GM23338 (cell line): ENCODE data around the gene FGF4. TPM values are rescaled to one million over a fixed set of nuclear protein-coding genes. Genes with fewer than 3 reads are reported as not detected.

ENCODE experiments used
- ATAC-seq: fragments of 200-7000 bp; cut with Tn5 transposase; 3 replicates; pipeline ENCODE4 v1.9.1; 2020
- DNase-seq: peaks from one replicate; pipeline ENCODE4 v3.0.0-alpha.2; 2015; ENCODE audit warnings: low spot score
- H2AFZ ChIP-seq: fragments of 200-600 bp; sonication (generic); 2 replicates; pipeline ENCODE4 v1.8.0; 2016; ENCODE audit warnings: antibody characterized with exemption, mild to moderate bottlenecking, moderate library complexity
- H3F3A ChIP-seq: fragments of 200-600 bp; sonication (generic); replicated peaks from 2 replicates; pipeline ENCODE4 v1.8.0; 2017; ENCODE audit warnings: antibody characterized with exemption, mixed run types, low read depth
- H3K27ac ChIP-seq: fragments of 200-600 bp; sonication (generic); 2 replicates; pipeline ENCODE4 v1.6.1; 2016; ENCODE audit warnings: low read depth
- H3K27me3 ChIP-seq: fragments of 200-600 bp; sonication (generic); 2 replicates; pipeline ENCODE4 v1.8.0; 2016; ENCODE audit warnings: mild to moderate bottlenecking, mixed run types, moderate library complexity; ENCODE audit not compliant: insufficient read depth
- H3K36me3 ChIP-seq: fragments of 200-600 bp; sonication (generic); 2 replicates; pipeline ENCODE4 v1.8.0; 2016; ENCODE audit warnings: mild to moderate bottlenecking; ENCODE audit not compliant: insufficient read depth
- H3K4me1 ChIP-seq: fragments of 200-600 bp; sonication (generic); 2 replicates; pipeline ENCODE4 v1.8.0; 2016; ENCODE audit warnings: mild to moderate bottlenecking, moderate library complexity; ENCODE audit not compliant: insufficient read depth
- H3K4me2 ChIP-seq: fragments of 200-600 bp; sonication (generic); 2 replicates; pipeline ENCODE4 v1.7.1; 2017; ENCODE audit warnings: mixed run types
- H3K4me3 ChIP-seq: fragments of 200-600 bp; sonication (generic); 2 replicates; pipeline ENCODE4 v1.6.1; 2016; ENCODE audit warnings: mixed run types
- H3K79me2 ChIP-seq: fragments of 200-600 bp; sonication (generic); replicated peaks from 2 replicates; pipeline ENCODE4 v1.8.0; 2017; ENCODE audit warnings: mild to moderate bottlenecking; ENCODE audit not compliant: insufficient read depth
- H3K9me2 ChIP-seq: fragments of 200-600 bp; sonication (generic); 2 replicates; pipeline ENCODE4 v1.8.0; 2017; ENCODE audit not compliant: insufficient read depth
- H4K20me1 ChIP-seq: fragments of 200-600 bp; sonication (generic); replicated peaks from 2 replicates; pipeline ENCODE4 v1.8.0; 2017; ENCODE audit warnings: mild to moderate bottlenecking; ENCODE audit not compliant: insufficient read depth
- H3K27ac Mint-ChIP-seq: 2 replicates; pipeline ENCODE4 v1.8.0; 2020; ENCODE audit warnings: inconsistent platforms, mild to moderate bottlenecking, moderate library complexity, mixed read lengths
- H3K27me3 Mint-ChIP-seq: 3 replicates; pipeline ENCODE4 v1.8.0; 2022; ENCODE audit warnings: low read depth, mild to moderate bottlenecking, moderate library complexity, mixed read lengths, inconsistent platforms; ENCODE audit not compliant: insufficient read depth, poor library complexity
- H3K36me3 Mint-ChIP-seq: 3 replicates; pipeline ENCODE4 v1.8.0; 2021; ENCODE audit warnings: low read depth, mild to moderate bottlenecking, inconsistent platforms, moderate library complexity, mixed read lengths
- H3K4me1 Mint-ChIP-seq: 3 replicates; pipeline ENCODE4 v1.8.0; 2020; ENCODE audit warnings: mild to moderate bottlenecking, inconsistent platforms, mixed read lengths
- H3K4me3 Mint-ChIP-seq: 3 replicates; pipeline ENCODE4 v1.8.0; 2021; ENCODE audit warnings: moderate library complexity, mild to moderate bottlenecking, inconsistent platforms, mixed read lengths
- H3K9me3 Mint-ChIP-seq: 3 replicates; pipeline ENCODE4 v1.8.0; 2020; ENCODE audit warnings: moderate library complexity, mild to moderate bottlenecking, inconsistent platforms, mixed read lengths
- CREB1 ChIP-seq: fragments of 250-450 bp; sonication (Bioruptor Pico); IDR thresholded peaks from 2 replicates; pipeline ENCODE4 v1.5.0; 2020; ENCODE audit warnings: low read depth, mild to moderate bottlenecking, moderate library complexity
- CTCF ChIP-seq, 2 experiments: fragments of 200-600 bp in 1 of 2; sonication (generic) in 1 of 2; conservative IDR thresholded peaks; 2 replicates each; pipeline versions ENCODE4 v1.5.1 to v1.6.1; 2016 to 2017; ENCODE audit warnings: antibody characterized with exemption in 2 of 2, low read depth in 2 of 2, mild to moderate bottlenecking in 2 of 2, moderate library complexity in 1 of 2
- ETS1 ChIP-seq: IDR thresholded peaks from 2 replicates; pipeline ENCODE4 v1.6.1; 2016; ENCODE audit warnings: antibody characterized with exemption
- EZH2phosphoT487 ChIP-seq: fragments of 200-600 bp; sonication (generic); IDR thresholded peaks from one replicate; pipeline ENCODE4 v1.8.1; 2018; ENCODE audit warnings: antibody characterized with exemption; ENCODE audit not compliant: unreplicated experiment
- JUNB ChIP-seq: IDR thresholded peaks from one replicate; pipeline ENCODE4 v1.6.1; 2016; ENCODE audit warnings: antibody characterized with exemption; ENCODE audit not compliant: unreplicated experiment
- NANOG ChIP-seq: IDR thresholded peaks from 2 replicates; pipeline ENCODE4 v1.6.1; 2016; ENCODE audit warnings: antibody characterized with exemption, borderline replicate concordance
- POLR2AphosphoS5 ChIP-seq: IDR thresholded peaks from 2 replicates; pipeline ENCODE4 v1.6.1; 2016; ENCODE audit warnings: antibody characterized with exemption, low read depth
- STAT1 ChIP-seq: IDR thresholded peaks from one replicate; pipeline ENCODE4 v1.6.1; 2016; ENCODE audit warnings: antibody characterized with exemption; ENCODE audit not compliant: unreplicated experiment
- ZNF114 ChIP-seq: fragments of 250-450 bp; sonication (Bioruptor Pico); IDR thresholded peaks from 2 replicates; pipeline ENCODE4 v1.5.0; 2020; ENCODE audit warnings: mild to moderate bottlenecking, moderate library complexity
- ZNF331 ChIP-seq: fragments of 250-450 bp; sonication (Bioruptor Pico); IDR thresholded peaks from 2 replicates; pipeline ENCODE4 v1.5.0; 2020; ENCODE audit warnings: low read depth, mild to moderate bottlenecking, moderate library complexity
- ZNF462 ChIP-seq: fragments of 250-450 bp; sonication (Bioruptor Pico); IDR thresholded peaks from 2 replicates; pipeline ENCODE4 v1.5.0; 2020; ENCODE audit warnings: mild to moderate bottlenecking, moderate library complexity
- polyA plus RNA-seq: library from polyadenylated mRNA; unstranded; fragments of >200 nt; fragmentation: Nextera tagmentation; extraction: Ambion mirVana; gene quantifications from 2 replicates; pipeline ENCODE4 v1.2.1, GENCODE V29; 2016
- total RNA-seq: library from RNA; depleted of rRNA; stranded (reverse); fragments of >200 nt; shearing (Covaris generic); gene quantifications from 2 replicates; pipeline ENCODE4 v1.2.3, GENCODE V29; 2014

FGF4 gene
- total and polyA plus RNA-seq, 2 experiments from 2014 or later = 4.8 to 13.1 TPM

GRCh38 chr11:69812256-69812655 lies 37.1 kb upstream of the FGF4 start:
- Histone ChIP-seq H2AFZ (no peak overlapping the region), H3F3A (no peaks in the 10 kb centered on the region), H3K4me2 (no peak overlapping the region), H3K27me3 (peaks cover 27% of the 10 kb centered on the region), H3K36me3 (no peaks in the 10 kb centered on the region), H3K27ac (no peak overlapping the region), H3K4me3 (no peak overlapping the region), H3K79me2 (no peaks in the 10 kb centered on the region), H3K9me2 (no peaks in the 10 kb centered on the region), H3K4me1 (peaks cover 8% of the 10 kb centered on the region; the same call in 1 of the 2 replicates), H4K20me1 (no peaks in the 10 kb centered on the region)
- peaks cover 5% of the 10 kb centered on the region for H3K4me1 Mint-ChIP-seq
- H3K27me3 Mint-ChIP-seq = peaks cover 44% of the 10 kb centered on the region
- DNase-seq (no peak), ATAC-seq (no peak)
- H3K36me3 Mint-ChIP-seq = no peaks in the 10 kb centered on the region; the same call in 2 of the 3 replicates
- no peak overlapping the region for H3K4me3 Mint-ChIP-seq
- no peak for TF ChIP-seq CTCF (conservative IDR thresholded peaks at IDR 0.05; ENCODE audit: low read depth in 2 of 2)
- no peak for TF ChIP-seq ETS1
- H3K9me3 Mint-ChIP-seq = peaks cover 3% of the 10 kb centered on the region
- H3K27ac Mint-ChIP-seq = no peak overlapping the region

- H3K4me3 Mint-ChIP-seq = no peak overlapping the region
- H3K27ac ChIP-seq = no peak overlapping the region
- H3K36me3 ChIP-seq = no peaks in the 10 kb centered on the region
- no peaks in the 10 kb centered on the region for H3K9me2 ChIP-seq
- no peaks in the 10 kb centered on the region for H3F3A ChIP-seq
- H3K4me1 Mint-ChIP-seq = peaks cover 5% of the 10 kb centered on the region
- no peak overlapping the region for H3K4me3 ChIP-seq
- peaks cover 37% of the 10 kb centered on the region for H3K27me3 Mint-ChIP-seq
- H4K20me1 ChIP-seq = no peaks in the 10 kb centered on the region
- H3K27ac Mint-ChIP-seq = no peak overlapping the region
- H3K36me3 Mint-ChIP-seq = no peaks in the 10 kb centered on the region; the same call in 2 of the 3 replicates
- no peak overlapping the region for H3K4me2 ChIP-seq
- H3K4me1 ChIP-seq = peaks cover 3% of the 10 kb centered on the region; the same call in 1 of the 2 replicates
- H3K9me3 Mint-ChIP-seq = peaks cover 3% of the 10 kb centered on the region
- ATAC-seq (no peak), DNase-seq (no peak)
- no peak overlapping the region for H2AFZ ChIP-seq
- H3K27me3 ChIP-seq = peaks cover 18% of the 10 kb centered on the region
- no peaks in the 10 kb centered on the region for H3K79me2 ChIP-seq
- TF ChIP-seq ZNF331 (CRISPR knock-in tag) (no peak), STAT1 (no peak), JUNB (no peak), CREB1 (CRISPR knock-in tag) (no peak), NANOG (no peak), ZNF114 (CRISPR knock-in tag) (no peak), CTCF (conservative IDR thresholded peaks at IDR 0.05; ENCODE audit: low read depth in 2 of 2) (no peak), ZNF462 (no peak), POLR2AphosphoS5 (no peak), EZH2phosphoT487 (no peak)
These were observed 36.3 kb upstream of the FGF4 start for GRCh38 chr11:69811431-69811830.
